ENCODE results near the gene PI4KA. TPM values are rescaled to one million over a fixed set of nuclear protein-coding genes. Genes with fewer than 3 reads are reported as not detected.

The PI4KA gene
- total and polyA plus RNA-seq, 2 of the 13 experiments (the other 11 are each of a cell fraction or from before 2014, with no cell fraction given), result 27.4 to 56.4 TPM

DNA sequence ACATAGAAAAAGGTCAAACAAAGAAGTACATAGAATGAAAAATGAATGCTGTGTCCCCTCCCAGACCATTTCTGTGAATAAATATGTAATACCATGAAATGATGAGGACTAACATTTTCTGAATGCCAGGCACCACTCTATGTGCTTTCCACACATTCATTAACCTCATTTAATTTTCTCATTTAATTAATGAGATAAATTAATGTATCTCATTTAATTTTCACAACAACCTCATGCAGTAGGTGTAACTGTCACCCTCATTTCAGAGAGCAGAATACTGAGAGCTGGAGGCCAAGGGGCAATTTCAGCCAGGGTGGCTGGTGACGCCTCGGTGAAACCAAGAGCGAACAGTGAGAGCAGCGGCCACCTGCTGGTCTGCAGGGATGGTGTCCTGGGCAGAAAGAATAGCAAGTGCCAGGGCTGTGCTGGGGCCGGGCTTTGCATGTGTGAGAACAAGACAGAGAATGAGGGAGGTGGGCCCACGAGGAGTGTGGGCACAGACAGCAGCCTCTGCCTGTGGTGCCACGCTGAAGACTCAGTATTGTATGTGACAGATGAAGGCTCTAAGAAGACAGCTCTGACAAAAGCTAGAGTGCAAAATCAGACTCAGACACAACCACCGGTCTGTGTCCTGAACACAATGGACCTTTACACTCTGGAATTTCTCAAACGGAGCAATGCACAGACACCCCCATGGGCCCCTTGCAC lies 86.5 kb downstream of the PI4KA start (continued):
- TF ChIP-seq, protein P1, sequence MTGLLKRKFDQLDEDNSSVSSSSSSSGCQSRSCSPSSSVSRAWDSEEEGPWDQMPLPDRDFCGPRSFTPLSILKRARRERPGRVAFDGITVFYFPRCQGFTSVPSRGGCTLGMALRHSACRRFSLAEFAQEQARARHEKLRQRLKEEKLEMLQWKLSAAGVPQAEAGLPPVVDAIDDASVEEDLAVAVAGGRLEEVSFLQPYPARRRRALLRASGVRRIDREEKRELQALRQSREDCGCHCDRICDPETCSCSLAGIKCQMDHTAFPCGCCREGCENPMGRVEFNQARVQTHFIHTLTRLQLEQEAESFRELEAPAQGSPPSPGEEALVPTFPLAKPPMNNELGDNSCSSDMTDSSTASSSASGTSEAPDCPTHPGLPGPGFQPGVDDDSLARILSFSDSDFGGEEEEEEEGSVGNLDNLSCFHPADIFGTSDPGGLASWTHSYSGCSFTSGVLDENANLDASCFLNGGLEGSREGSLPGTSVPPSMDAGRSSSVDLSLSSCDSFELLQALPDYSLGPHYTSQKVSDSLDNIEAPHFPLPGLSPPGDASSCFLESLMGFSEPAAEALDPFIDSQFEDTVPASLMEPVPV (CRISPR knock-in tag; IDR thresholded peaks at IDR 0.05), result no peak
- TF ChIP-seq, protein P2, sequence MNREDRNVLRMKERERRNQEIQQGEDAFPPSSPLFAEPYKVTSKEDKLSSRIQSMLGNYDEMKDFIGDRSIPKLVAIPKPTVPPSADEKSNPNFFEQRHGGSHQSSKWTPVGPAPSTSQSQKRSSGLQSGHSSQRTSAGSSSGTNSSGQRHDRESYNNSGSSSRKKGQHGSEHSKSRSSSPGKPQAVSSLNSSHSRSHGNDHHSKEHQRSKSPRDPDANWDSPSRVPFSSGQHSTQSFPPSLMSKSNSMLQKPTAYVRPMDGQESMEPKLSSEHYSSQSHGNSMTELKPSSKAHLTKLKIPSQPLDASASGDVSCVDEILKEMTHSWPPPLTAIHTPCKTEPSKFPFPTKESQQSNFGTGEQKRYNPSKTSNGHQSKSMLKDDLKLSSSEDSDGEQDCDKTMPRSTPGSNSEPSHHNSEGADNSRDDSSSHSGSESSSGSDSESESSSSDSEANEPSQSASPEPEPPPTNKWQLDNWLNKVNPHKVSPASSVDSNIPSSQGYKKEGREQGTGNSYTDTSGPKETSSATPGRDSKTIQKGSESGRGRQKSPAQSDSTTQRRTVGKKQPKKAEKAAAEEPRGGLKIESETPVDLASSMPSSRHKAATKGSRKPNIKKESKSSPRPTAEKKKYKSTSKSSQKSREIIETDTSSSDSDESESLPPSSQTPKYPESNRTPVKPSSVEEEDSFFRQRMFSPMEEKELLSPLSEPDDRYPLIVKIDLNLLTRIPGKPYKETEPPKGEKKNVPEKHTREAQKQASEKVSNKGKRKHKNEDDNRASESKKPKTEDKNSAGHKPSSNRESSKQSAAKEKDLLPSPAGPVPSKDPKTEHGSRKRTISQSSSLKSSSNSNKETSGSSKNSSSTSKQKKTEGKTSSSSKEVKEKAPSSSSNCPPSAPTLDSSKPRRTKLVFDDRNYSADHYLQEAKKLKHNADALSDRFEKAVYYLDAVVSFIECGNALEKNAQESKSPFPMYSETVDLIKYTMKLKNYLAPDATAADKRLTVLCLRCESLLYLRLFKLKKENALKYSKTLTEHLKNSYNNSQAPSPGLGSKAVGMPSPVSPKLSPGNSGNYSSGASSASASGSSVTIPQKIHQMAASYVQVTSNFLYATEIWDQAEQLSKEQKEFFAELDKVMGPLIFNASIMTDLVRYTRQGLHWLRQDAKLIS (CRISPR knock-in tag; IDR thresholded peaks at IDR 0.05), result 0 out of 2 replicates have a peak, but pooled peaks have one; percentile 56
- TF ChIP-seq MEF2D (CRISPR knock-in tag; IDR thresholded peaks at IDR 0.05) (0 out of 2 replicates have a peak, but pooled peaks have one; percentile 23), ZSCAN20 (CRISPR knock-in tag; IDR thresholded peaks at IDR 0.05; ENCODE audit: borderline replicate concordance) (no peak), TARDBP (CRISPR knock-in tag; IDR thresholded peaks at IDR 0.05) (peak; percentile 27; the same call in 1 of the 2 replicates), ZNF350 (CRISPR knock-in tag; IDR thresholded peaks at IDR 0.05; ENCODE audit: borderline replicate concordance, low read depth) (no peak), XRCC5 (optimal IDR thresholded peaks at IDR 0.05; ENCODE audit: low read length) (peak; percentile 66), SATB2 (CRISPR knock-in tag; IDR thresholded peaks at IDR 0.05) (no peak), SOX5 (CRISPR knock-in tag; IDR thresholded peaks at IDR 0.05; ENCODE audit: borderline replicate concordance) (peak; percentile 41; the same call in 1 of the 2 replicates), ZNF30 (CRISPR knock-in tag; IDR thresholded peaks at IDR 0.05) (no peak), MED8 (CRISPR knock-in tag; IDR thresholded peaks at IDR 0.05; ENCODE audit: insufficient replicate concordance) (no peak), ZNF597 (CRISPR knock-in tag; IDR thresholded peaks at IDR 0.05) (no peak), ZHX1 (CRISPR knock-in tag; IDR thresholded peaks at IDR 0.05; ENCODE audit: low read depth) (0 out of 2 replicates have a peak, but pooled peaks have one; percentile 12)
- TF ChIP-seq, protein P3, sequence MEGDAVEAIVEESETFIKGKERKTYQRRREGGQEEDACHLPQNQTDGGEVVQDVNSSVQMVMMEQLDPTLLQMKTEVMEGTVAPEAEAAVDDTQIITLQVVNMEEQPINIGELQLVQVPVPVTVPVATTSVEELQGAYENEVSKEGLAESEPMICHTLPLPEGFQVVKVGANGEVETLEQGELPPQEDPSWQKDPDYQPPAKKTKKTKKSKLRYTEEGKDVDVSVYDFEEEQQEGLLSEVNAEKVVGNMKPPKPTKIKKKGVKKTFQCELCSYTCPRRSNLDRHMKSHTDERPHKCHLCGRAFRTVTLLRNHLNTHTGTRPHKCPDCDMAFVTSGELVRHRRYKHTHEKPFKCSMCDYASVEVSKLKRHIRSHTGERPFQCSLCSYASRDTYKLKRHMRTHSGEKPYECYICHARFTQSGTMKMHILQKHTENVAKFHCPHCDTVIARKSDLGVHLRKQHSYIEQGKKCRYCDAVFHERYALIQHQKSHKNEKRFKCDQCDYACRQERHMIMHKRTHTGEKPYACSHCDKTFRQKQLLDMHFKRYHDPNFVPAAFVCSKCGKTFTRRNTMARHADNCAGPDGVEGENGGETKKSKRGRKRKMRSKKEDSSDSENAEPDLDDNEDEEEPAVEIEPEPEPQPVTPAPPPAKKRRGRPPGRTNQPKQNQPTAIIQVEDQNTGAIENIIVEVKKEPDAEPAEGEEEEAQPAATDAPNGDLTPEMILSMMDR (CRISPR knock-in tag; IDR thresholded peaks at IDR 0.05), result peak; percentile 85
- TF ChIP-seq, protein P4, sequence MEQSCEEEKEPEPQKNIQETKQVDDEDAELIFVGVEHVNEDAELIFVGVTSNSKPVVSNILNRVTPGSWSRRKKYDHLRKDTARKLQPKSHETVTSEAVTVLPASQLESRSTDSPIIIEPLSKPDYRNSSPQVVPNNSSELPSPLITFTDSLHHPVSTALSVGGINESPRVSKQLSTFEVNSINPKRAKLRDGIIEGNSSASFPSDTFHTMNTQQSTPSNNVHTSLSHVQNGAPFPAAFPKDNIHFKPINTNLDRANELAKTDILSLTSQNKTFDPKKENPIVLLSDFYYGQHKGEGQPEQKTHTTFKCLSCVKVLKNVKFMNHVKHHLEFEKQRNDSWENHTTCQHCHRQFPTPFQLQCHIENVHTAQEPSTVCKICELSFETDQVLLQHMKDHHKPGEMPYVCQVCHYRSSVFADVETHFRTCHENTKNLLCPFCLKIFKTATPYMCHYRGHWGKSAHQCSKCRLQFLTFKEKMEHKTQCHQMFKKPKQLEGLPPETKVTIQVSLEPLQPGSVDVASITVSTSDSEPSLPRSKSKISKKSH (CRISPR knock-in tag; IDR thresholded peaks at IDR 0.05; ENCODE audit: borderline replicate concordance), result peak; percentile 53; the same call in 1 of the 2 replicates

Measured in HepG2 (cell line).